Activated naive CD8-positive, alpha-beta T cell treated with anti-CD3 and anti-CD28 coated beads, Interleukin-2, amount 10 ng/mL, durations not matched to agents 7 days and 5 days (primary cell): ENCODE measurements around the gene FAM174A. TPM values are rescaled to one million over a fixed set of nuclear protein-coding genes. Genes with fewer than 3 reads are reported as not detected.

Experiments used
- ATAC-seq: fragments of 150-1000 bp; cut with Tn5 transposase; one replicate; pipeline ENCODE4 v1.10.0; 2021; ENCODE audit warnings: low read depth, moderate library complexity
- POLR2A ChIA-PET: fragments of 350-600 bp; sonication (Branson Sonifier 250); formaldehyde crosslinking; loops from one replicate; lab custom pipeline; 2021; ENCODE audit warnings: antibody characterized with exemption; lab: Charles Lee
- DNase-seq: peaks from one replicate; pipeline ENCODE4 v3.0.0; 2021
- H3K27ac Mint-ChIP-seq: one replicate; pipeline ENCODE4 v1.8.0; 2022; ENCODE audit warnings: mild to moderate bottlenecking, mixed read lengths
- H3K27me3 Mint-ChIP-seq: one replicate; pipeline ENCODE4 v1.8.0; 2022; ENCODE audit warnings: mild to moderate bottlenecking, moderate library complexity, mixed read lengths
- H3K36me3 Mint-ChIP-seq: one replicate; pipeline ENCODE4 v1.8.0; 2021; ENCODE audit warnings: mild to moderate bottlenecking, mixed read lengths
- H3K4me1 Mint-ChIP-seq: one replicate; pipeline ENCODE4 v1.8.0; 2021; ENCODE audit warnings: mixed read lengths
- H3K4me3 Mint-ChIP-seq: one replicate; pipeline ENCODE4 v1.8.0; 2022; ENCODE audit warnings: mild to moderate bottlenecking, moderate library complexity, mixed read lengths
- H3K9me3 Mint-ChIP-seq: one replicate; pipeline ENCODE4 v1.8.0; 2021; ENCODE audit warnings: mixed read lengths
- total RNA-seq, 2 experiments: library from RNA; stranded (reverse); gene quantifications; one replicate each; pipeline ENCODE4 v1.2.3, GENCODE V29; 2021

FAM174A gene
- total RNA-seq, 2 experiments from 2014 or later = 4.5 to 5.3 TPM

DNA sequence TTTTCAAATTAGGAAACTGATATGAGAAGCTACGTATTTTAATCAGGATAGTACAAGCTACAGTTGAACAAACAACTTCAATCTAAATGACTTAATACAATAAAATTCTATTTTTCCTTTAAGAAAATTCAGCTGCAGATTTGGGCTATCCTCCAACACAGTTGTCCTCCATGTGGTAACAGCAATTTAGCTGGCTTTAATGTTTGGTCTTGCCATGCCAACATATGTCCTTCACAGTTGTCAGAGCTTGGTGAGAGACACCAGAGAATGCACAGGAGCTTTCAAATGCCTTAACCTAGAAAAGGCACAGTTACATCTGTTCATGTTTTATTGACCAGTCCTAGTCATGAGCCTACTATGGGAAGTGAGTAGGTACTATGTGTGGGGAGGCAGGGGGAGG lies 10.8 kb downstream of the FAM174A start:
- DNase-seq (no peak), ATAC-seq (no peak)
- no peaks in the 10 kb centered on the region for H3K27me3 Mint-ChIP-seq
- H3K4me3 Mint-ChIP-seq = no peak overlapping the region
- POLR2A ChIA-PET = no interaction called here
- peaks cover 4% of the 10 kb centered on the region for H3K4me1 Mint-ChIP-seq
- H3K9me3 Mint-ChIP-seq = no peaks in the 10 kb centered on the region
- H3K36me3 Mint-ChIP-seq = peaks cover 2% of the 10 kb centered on the region
- H3K27ac Mint-ChIP-seq = no peak overlapping the region

GRCh38 chr5:100550531-100551051 lies 15.4 kb downstream of the FAM174A start:
- ATAC-seq = no peak
- Mint-ChIP-seq H3K9me3 (no peaks in the 10 kb centered on the region), H3K4me1 (peaks cover 4% of the 10 kb centered on the region), H3K36me3 (peaks cover 3% of the 10 kb centered on the region), H3K27me3 (no peaks in the 10 kb centered on the region), H3K4me3 (no peak overlapping the region), H3K27ac (no peak overlapping the region)
- DNase-seq = no peak
- POLR2A ChIA-PET = no interaction called here

DNA sequence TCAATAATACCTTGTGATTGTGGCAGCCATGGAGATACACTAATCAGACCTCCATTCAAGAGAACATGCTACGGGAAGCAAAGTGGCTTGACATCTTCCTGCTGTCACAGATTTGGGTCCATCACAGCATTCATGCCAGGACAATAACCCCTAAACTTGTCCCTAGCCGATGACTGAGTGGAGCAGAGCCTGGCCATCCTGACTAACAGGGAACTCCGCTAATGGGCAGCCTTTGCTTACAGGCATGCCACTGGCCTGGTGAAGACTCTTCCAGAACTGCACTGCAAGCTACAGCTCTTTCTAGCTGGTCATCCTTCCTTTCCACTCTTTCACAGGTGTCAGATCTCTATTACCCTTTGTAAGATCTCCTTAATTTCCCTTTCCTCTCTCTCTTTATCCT lies 16.0 kb downstream of the FAM174A start:
- peaks cover 6% of the 10 kb centered on the region for H3K36me3 Mint-ChIP-seq
- no peaks in the 10 kb centered on the region for H3K9me3 Mint-ChIP-seq
- ATAC-seq (no peak), DNase-seq (no peak)
- H3K4me3 Mint-ChIP-seq = no peak overlapping the region
- H3K4me1 Mint-ChIP-seq = peaks cover 4% of the 10 kb centered on the region
- no peak overlapping the region for H3K27ac Mint-ChIP-seq
- H3K27me3 Mint-ChIP-seq = no peaks in the 10 kb centered on the region
- POLR2A ChIA-PET = no interaction called here

- POLR2A ChIA-PET = no interaction called here
- Mint-ChIP-seq H3K4me1 (peaks cover 5% of the 10 kb centered on the region), H3K27me3 (no peaks in the 10 kb centered on the region), H3K36me3 (peaks cover 6% of the 10 kb centered on the region), H3K4me3 (no peak overlapping the region), H3K9me3 (peaks cover 1% of the 10 kb centered on the region), H3K27ac (no peak overlapping the region)
- ATAC-seq (no peak), DNase-seq (no peak)
These were observed 18.0 kb downstream of the FAM174A start for GRCh38 chr5:100553209-100553608.

DNA sequence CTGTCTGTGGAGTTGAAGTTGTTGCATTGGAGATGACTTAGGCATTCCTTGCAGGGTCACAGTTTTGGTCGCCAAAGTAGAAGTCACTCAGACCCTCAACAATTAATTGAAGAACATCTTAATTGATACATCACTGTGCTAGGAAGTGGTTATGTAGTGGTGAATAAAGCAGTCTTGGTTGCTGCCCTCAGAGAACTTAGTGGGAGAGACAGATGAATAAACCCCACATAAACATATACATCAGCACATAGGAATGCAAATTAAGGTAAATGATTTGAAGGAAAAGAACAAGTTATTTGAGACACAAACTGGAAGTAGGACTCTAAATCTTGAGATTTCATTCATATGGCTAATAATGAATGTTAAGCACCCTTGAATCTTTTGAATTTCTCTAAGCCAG lies 25.7 kb downstream of the FAM174A start:
- Mint-ChIP-seq H3K4me1 (peaks cover 5% of the 10 kb centered on the region), H3K36me3 (peaks cover 12% of the 10 kb centered on the region), H3K9me3 (peaks cover 1% of the 10 kb centered on the region), H3K27ac (no peak overlapping the region), H3K27me3 (no peaks in the 10 kb centered on the region), H3K4me3 (no peak overlapping the region)
- no peak for ATAC-seq
- DNase-seq = no peak
- POLR2A ChIA-PET = no interaction called here

DNA sequence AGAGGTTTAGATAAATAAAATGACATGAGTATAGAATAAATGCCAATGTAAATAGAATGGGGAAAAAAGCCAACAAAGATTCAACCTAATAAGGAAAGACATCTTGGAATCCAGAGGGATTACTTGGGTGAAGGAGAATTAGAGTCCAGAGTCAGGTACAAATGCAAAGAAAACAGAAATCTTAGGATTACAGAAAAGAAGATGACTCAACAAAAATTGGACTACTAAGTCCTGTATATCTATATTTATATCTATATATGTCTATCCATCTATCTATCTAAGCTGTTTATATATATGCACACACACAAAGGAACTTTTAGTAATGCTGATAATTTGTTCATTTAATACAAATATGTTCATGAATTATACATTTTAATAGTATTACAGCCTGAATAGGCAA lies 27.6 kb downstream of the FAM174A start:
- peaks cover 12% of the 10 kb centered on the region for H3K36me3 Mint-ChIP-seq
- no peaks in the 10 kb centered on the region for H3K9me3 Mint-ChIP-seq
- H3K27ac Mint-ChIP-seq = no peak overlapping the region
- H3K4me1 Mint-ChIP-seq = peaks cover 5% of the 10 kb centered on the region
- H3K27me3 Mint-ChIP-seq = no peaks in the 10 kb centered on the region
- H3K4me3 Mint-ChIP-seq = no peak overlapping the region
- no peak for ATAC-seq
- POLR2A ChIA-PET = no interaction called here
- DNase-seq = no peak

- ATAC-seq = no peak
- Mint-ChIP-seq H3K36me3 (peaks cover 10% of the 10 kb centered on the region), H3K4me1 (no peaks in the 10 kb centered on the region), H3K4me3 (no peak overlapping the region), H3K27me3 (no peaks in the 10 kb centered on the region), H3K27ac (no peak overlapping the region), H3K9me3 (no peaks in the 10 kb centered on the region)
- POLR2A ChIA-PET = no interaction called here
- no peak for DNase-seq
These were observed 31.4 kb downstream of the FAM174A start for GRCh38 chr5:100566382-100567141.

DNA sequence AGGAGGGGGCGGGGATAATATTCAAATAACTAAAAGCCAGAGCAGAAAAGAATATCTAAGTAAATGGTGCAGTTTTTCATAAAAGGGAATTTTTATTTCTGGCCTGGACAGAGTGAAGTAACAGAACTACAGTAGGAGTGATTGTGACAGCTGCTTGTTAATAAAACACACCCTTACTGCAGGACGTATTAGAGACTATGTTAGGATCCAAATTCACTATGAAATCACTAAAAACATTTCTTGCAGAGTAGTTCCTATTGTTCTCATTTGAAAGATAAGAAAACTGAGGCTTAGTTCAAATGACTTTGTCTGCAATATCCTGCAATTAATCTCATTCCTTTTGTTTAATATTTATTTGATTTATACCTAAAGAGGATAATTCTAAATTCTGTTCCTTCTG lies 39.5 kb downstream of the FAM174A start:
- ATAC-seq (no peak), DNase-seq (no peak)
- Mint-ChIP-seq H3K36me3 (peaks cover 1% of the 10 kb centered on the region), H3K4me1 (no peaks in the 10 kb centered on the region), H3K27ac (no peak overlapping the region), H3K27me3 (no peaks in the 10 kb centered on the region), H3K9me3 (no peaks in the 10 kb centered on the region), H3K4me3 (no peak overlapping the region)
- POLR2A ChIA-PET = no interaction called here

DNA sequence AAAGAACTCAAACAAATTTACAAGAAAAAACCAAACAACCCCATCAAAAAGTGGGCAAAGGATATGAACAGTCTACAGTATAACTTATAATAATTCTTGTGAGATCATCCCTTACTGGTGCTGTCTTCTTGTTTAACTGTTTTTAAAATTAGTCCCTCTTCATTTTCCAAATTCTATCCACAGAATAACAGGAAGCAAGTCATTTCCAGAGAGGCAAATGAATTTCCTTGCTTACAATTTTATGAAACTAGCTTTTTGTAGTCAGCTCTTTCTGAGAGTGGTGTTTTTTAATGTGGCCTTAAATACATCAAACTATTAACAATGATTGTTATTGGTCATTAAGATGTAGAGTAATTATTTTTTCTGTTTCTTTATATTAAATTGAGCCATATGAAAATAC lies 40.6 kb downstream of the FAM174A start:
- Mint-ChIP-seq H3K27ac (no peak overlapping the region), H3K4me3 (no peak overlapping the region), H3K9me3 (no peaks in the 10 kb centered on the region), H3K27me3 (no peaks in the 10 kb centered on the region), H3K36me3 (peaks cover 4% of the 10 kb centered on the region), H3K4me1 (no peaks in the 10 kb centered on the region)
- POLR2A ChIA-PET = no interaction called here
- no peak for DNase-seq
- ATAC-seq = no peak

DNA sequence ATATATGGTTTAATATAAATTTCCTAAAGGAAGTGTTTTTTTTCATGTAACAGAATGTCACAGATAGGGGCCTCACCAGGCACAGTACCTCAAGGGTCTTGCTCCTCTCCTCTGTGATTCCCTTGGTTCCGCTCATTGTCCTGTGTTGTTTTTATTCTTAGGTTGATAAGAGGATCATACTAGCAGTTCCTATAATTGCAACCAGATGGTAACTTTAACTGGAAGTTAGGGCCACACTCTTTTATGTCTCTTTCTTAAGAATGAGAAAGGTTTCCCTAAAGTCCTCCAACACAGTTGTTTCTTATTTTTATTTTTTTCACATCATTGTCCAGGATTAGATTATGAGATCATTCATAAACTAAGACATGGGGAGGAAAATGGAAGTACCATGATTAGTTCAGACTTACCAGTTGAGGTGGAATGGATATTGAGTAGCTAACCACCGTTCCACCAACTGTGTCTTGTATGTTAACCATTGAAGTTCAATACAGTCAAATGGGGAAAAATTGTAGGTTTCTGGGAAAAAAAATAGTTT lies 41.1 kb downstream of the FAM174A start:
- Mint-ChIP-seq H3K27ac (no peak overlapping the region), H3K36me3 (peaks cover 4% of the 10 kb centered on the region), H3K9me3 (no peaks in the 10 kb centered on the region), H3K4me1 (no peaks in the 10 kb centered on the region), H3K27me3 (no peaks in the 10 kb centered on the region), H3K4me3 (no peak overlapping the region)
- POLR2A ChIA-PET = no interaction called here
- DNase-seq (no peak), ATAC-seq (no peak)

DNA sequence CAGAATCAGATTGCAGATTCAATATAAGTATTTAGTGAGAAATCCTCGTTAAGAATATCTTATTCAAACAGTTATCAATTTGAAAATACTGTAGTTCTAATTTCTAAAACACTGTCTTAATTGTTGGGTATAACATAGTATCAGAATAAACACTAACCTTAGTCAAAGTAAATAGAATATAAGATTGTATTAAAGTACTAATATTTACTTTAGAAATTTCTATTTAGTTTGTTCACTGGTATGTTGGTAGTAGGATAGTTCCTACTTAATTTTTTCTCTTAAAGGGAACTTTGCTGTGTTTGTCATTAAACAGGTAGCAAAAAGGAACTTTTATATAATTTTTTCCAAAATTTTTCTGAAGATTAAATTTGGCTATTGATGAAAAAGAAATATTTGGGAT lies 42.3 kb downstream of the FAM174A start:
- DNase-seq (no peak), ATAC-seq (no peak)
- POLR2A ChIA-PET = no interaction called here
- H3K27me3 Mint-ChIP-seq = no peaks in the 10 kb centered on the region
- H3K4me1 Mint-ChIP-seq = no peaks in the 10 kb centered on the region
- no peak overlapping the region for H3K4me3 Mint-ChIP-seq
- no peak overlapping the region for H3K27ac Mint-ChIP-seq
- peaks cover 4% of the 10 kb centered on the region for H3K36me3 Mint-ChIP-seq
- no peaks in the 10 kb centered on the region for H3K9me3 Mint-ChIP-seq

GRCh38 chr5:100584069-100584468 lies 48.9 kb downstream of the FAM174A start:
- POLR2A ChIA-PET = no interaction called here
- DNase-seq (no peak), ATAC-seq (no peak)
- no peaks in the 10 kb centered on the region for H3K27me3 Mint-ChIP-seq
- no peak overlapping the region for H3K27ac Mint-ChIP-seq
- peaks cover 3% of the 10 kb centered on the region for H3K36me3 Mint-ChIP-seq
- no peak overlapping the region for H3K4me3 Mint-ChIP-seq
- no peaks in the 10 kb centered on the region for H3K4me1 Mint-ChIP-seq
- H3K9me3 Mint-ChIP-seq = no peaks in the 10 kb centered on the region

GRCh38 chr5:100584889-100585288 lies 49.7 kb downstream of the FAM174A start:
- POLR2A ChIA-PET = no interaction called here
- DNase-seq = no peak
- no peak for ATAC-seq
- no peak overlapping the region for H3K27ac Mint-ChIP-seq
- no peaks in the 10 kb centered on the region for H3K4me1 Mint-ChIP-seq
- H3K36me3 Mint-ChIP-seq = peaks cover 3% of the 10 kb centered on the region
- H3K9me3 Mint-ChIP-seq = no peaks in the 10 kb centered on the region
- no peaks in the 10 kb centered on the region for H3K27me3 Mint-ChIP-seq
- no peak overlapping the region for H3K4me3 Mint-ChIP-seq

- H3K4me1 Mint-ChIP-seq = no peaks in the 10 kb centered on the region
- H3K27me3 Mint-ChIP-seq = no peaks in the 10 kb centered on the region
- no peak overlapping the region for H3K4me3 Mint-ChIP-seq
- H3K9me3 Mint-ChIP-seq = no peaks in the 10 kb centered on the region
- POLR2A ChIA-PET = no interaction called here
- no peak overlapping the region for H3K27ac Mint-ChIP-seq
- no peak for ATAC-seq
- DNase-seq = no peak
- H3K36me3 Mint-ChIP-seq = no peaks in the 10 kb centered on the region
These were observed 55.7 kb downstream of the FAM174A start for GRCh38 chr5:100590867-100591266.
